Calu3 (cell line): ENCODE measurements around the gene CASP10. TPM values are rescaled to one million over a fixed set of nuclear protein-coding genes. Genes with fewer than 3 reads are reported as not detected.

Experiments used
- BruUV-seq: library from RNA; stranded (reverse); fragments of 400-500 nt; replicated peaks from 2 replicates; lab custom pipeline; 2021; lab: Mats Ljungman, UMichigan
- CTCF ChIA-PET: fragments of 300-600 bp; sonication (Branson Sonifier 250); formaldehyde crosslinking; loops from one replicate; lab custom pipeline; 2022; ENCODE audit warnings: antibody characterized with exemption; lab: Charles Lee
- DNase-seq: peaks from one replicate; pipeline ENCODE4 v3.0.0; 2022
- H3K27ac Mint-ChIP-seq: one replicate; pipeline ENCODE4 v1.8.0; 2022; ENCODE audit warnings: mixed read lengths; ENCODE audit not compliant: unreplicated experiment
- H3K27me3 Mint-ChIP-seq: one replicate; pipeline ENCODE4 v1.8.0; 2022; ENCODE audit warnings: mixed read lengths; ENCODE audit not compliant: unreplicated experiment
- H3K36me3 Mint-ChIP-seq: one replicate; pipeline ENCODE4 v1.8.0; 2022; ENCODE audit warnings: mild to moderate bottlenecking, moderate library complexity, mixed read lengths; ENCODE audit not compliant: insufficient read depth, unreplicated experiment
- H3K4me1 Mint-ChIP-seq: one replicate; pipeline ENCODE4 v1.8.0; 2022; ENCODE audit warnings: mild to moderate bottlenecking, low read depth, mixed read lengths; ENCODE audit not compliant: unreplicated experiment
- H3K4me3 Mint-ChIP-seq: one replicate; pipeline ENCODE4 v1.8.0; 2022; ENCODE audit warnings: mild to moderate bottlenecking, low read depth, moderate library complexity, mixed read lengths; ENCODE audit not compliant: unreplicated experiment
- H3K9me3 Mint-ChIP-seq: one replicate; pipeline ENCODE4 v1.8.0; 2022; ENCODE audit warnings: low read depth, mixed read lengths; ENCODE audit not compliant: unreplicated experiment
- CTCF ChIP-seq: fragments of 200-600 bp; IDR thresholded peaks from one replicate; pipeline ENCODE4 v1.8.0; 2022; ENCODE audit warnings: antibody characterized with exemption; ENCODE audit not compliant: unreplicated experiment
- intact Hi-C: fragments of 100-400 bp; cut with micrococcal nuclease; formaldehyde crosslinking; loops from one replicate; pipeline ENCODE4 v1.10.0; 2022; ENCODE audit not compliant: unreplicated experiment
- total RNA-seq: library from RNA; stranded (reverse); gene quantifications from 2 replicates; pipeline ENCODE4 v1.2.3, GENCODE V29; 2022

CASP10 gene
- total RNA-seq, 1 experiment from 2014 or later = 21.4 TPM

- no peaks in the 10 kb centered on the region for H3K27me3 Mint-ChIP-seq
- H3K27ac Mint-ChIP-seq = peak overlapping the region; percentile 44
- TF ChIP-seq CTCF = no peak
- CTCF ChIA-PET = interaction anchor here (0.6 kb wide), 1 partner anchor 108 kb away, joined by 6 read pairs; no protein-coding TSS in a partner anchor
- no peaks in the 10 kb centered on the region for H3K9me3 Mint-ChIP-seq
- peaks cover 19% of the 10 kb centered on the region for H3K36me3 Mint-ChIP-seq
- intact Hi-C loops = no loop called here
- no TSS peak for BruUV-seq
- no peak overlapping the region for H3K4me3 Mint-ChIP-seq
- DNase-seq = no peak
- peaks cover 27% of the 10 kb centered on the region for H3K4me1 Mint-ChIP-seq
Measured at GRCh38 chr2:201228271-201228911, 45.5 kb downstream of the CASP10 start.

- TF ChIP-seq CTCF = no peak
- Mint-ChIP-seq H3K36me3 (peaks cover 24% of the 10 kb centered on the region), H3K4me1 (peaks cover 27% of the 10 kb centered on the region), H3K27me3 (no peaks in the 10 kb centered on the region), H3K9me3 (no peaks in the 10 kb centered on the region), H3K27ac (peak overlapping the region; percentile 44), H3K4me3 (no peak overlapping the region)
- no TSS peak for BruUV-seq
- intact Hi-C loops = no loop called here
- no peak for DNase-seq
- CTCF ChIA-PET = interaction anchor here (0.6 kb wide), 1 partner anchor 109 kb away, joined by 6 read pairs; no protein-coding TSS in a partner anchor
Measured at GRCh38 chr2:201228912-201229290, 46.0 kb downstream of the CASP10 start.

- BruUV-seq = no TSS peak
- intact Hi-C loops = loop anchor here (1.0 to 10.0 kb wide), 4 partner anchors 49 to 413 kb away; partner anchors contain the start of genes CASP10, NIF3L1, PPIL3 and TMEM237
- Mint-ChIP-seq H3K27me3 (no peaks in the 10 kb centered on the region), H3K27ac (peak overlapping the region; percentile 77), H3K36me3 (peaks cover 44% of the 10 kb centered on the region), H3K9me3 (no peaks in the 10 kb centered on the region), H3K4me1 (peaks cover 33% of the 10 kb centered on the region), H3K4me3 (peak overlapping the region; percentile 93)
- CTCF ChIA-PET = interaction anchor here (0.6 to 2.7 kb wide), 20 partner anchors 9 to 498 kb away, joined by 3 to 61 read pairs (median 5); partner anchors contain the start of genes CASP10, NIF3L1 and PPIL3
- DNase-seq = peak; percentile 96
- peak; percentile 90 for TF ChIP-seq CTCF
Measured at GRCh38 chr2:201231781-201232466, 49.0 kb downstream of the CASP10 start.

GRCh38 chr2:201232467-201232815, 49.5 kb downstream of the CASP10 start:
- peaks cover 29% of the 10 kb centered on the region for H3K4me1 Mint-ChIP-seq
- H3K4me3 Mint-ChIP-seq = peak overlapping the region; percentile 93
- peak overlapping the region; percentile 77 for H3K27ac Mint-ChIP-seq
- no peaks in the 10 kb centered on the region for H3K9me3 Mint-ChIP-seq
- BruUV-seq = no TSS peak
- DNase-seq = no peak
- H3K36me3 Mint-ChIP-seq = peaks cover 49% of the 10 kb centered on the region
- intact Hi-C loops = loop anchor here (1.0 to 10.0 kb wide), 4 partner anchors 49 to 412 kb away; partner anchors contain the start of genes CASP10, NIF3L1, PPIL3 and TMEM237
- H3K27me3 Mint-ChIP-seq = no peaks in the 10 kb centered on the region
- TF ChIP-seq CTCF = no peak
- CTCF ChIA-PET = interaction anchor here (0.6 to 2.7 kb wide), 20 partner anchors 9 to 498 kb away, joined by 3 to 61 read pairs (median 5); partner anchors contain the start of genes CASP10, NIF3L1 and PPIL3
